HepG2 (cell line): ENCODE results near the gene DPP7.

Experiments
- EP300 ChIP-seq, 3 experiments: sonication (generic) in 1 of 3; formaldehyde crosslinking in 1 of 3; IDR thresholded peaks; 2 replicates each; pipeline versions ENCODE4 v1.5.1 to v1.6.1; 2011 to 2020; ENCODE audit warnings: low read depth in 2 of 3, low read length in 2 of 3, borderline replicate concordance in 1 of 3, improper control_type of control experiment in 1 of 3, mild to moderate bottlenecking in 1 of 3, missing genetic modification reagents in 1 of 3, moderate library complexity in 1 of 3
- EZH2 ChIP-seq: conservative IDR thresholded peaks from 2 replicates; pipeline ENCODE4 v1.6.1; 2012; ENCODE audit warnings: mild to moderate bottlenecking, low read depth, low read length, moderate library complexity
- HBP1 ChIP-seq: IDR thresholded peaks from 2 replicates; pipeline ENCODE4 v1.6.1; 2016; ENCODE audit warnings: low read depth, control low read depth
- HNRNPUL1 ChIP-seq: fragments of 200-400 bp; formaldehyde crosslinking; IDR thresholded peaks from 2 replicates; pipeline ENCODE4 v1.6.1; 2017; ENCODE audit warnings: low read depth, mild to moderate bottlenecking, low read length, moderate library complexity
- MXI1 ChIP-seq: IDR thresholded peaks from 3 replicates; pipeline ENCODE4 v1.6.1; 2012; ENCODE audit warnings: low read depth, low read length, inconsistent platforms, borderline replicate concordance
- RNF2 ChIP-seq: fragments of 450-650 bp; conservative IDR thresholded peaks from 2 replicates; pipeline ENCODE4 v1.6.1; 2016; ENCODE audit warnings: low read depth
- STAT6 ChIP-seq: sonication (generic); formaldehyde crosslinking; IDR thresholded peaks from 2 replicates; pipeline ENCODE4 v1.4.0; 2020; ENCODE audit warnings: missing genetic modification reagents, mild to moderate bottlenecking, borderline replicate concordance
- ZNF263 ChIP-seq: sonication (generic); formaldehyde crosslinking; IDR thresholded peaks from 2 replicates; pipeline ENCODE4 v1.4.0; 2020; ENCODE audit warnings: missing genetic modification reagents
- ZNF720 ChIP-seq: sonication (generic); formaldehyde crosslinking; IDR thresholded peaks from 2 replicates; pipeline ENCODE4 v1.4.0; 2020; ENCODE audit warnings: missing genetic modification reagents
- ZNF724P ChIP-seq: sonication (generic); formaldehyde crosslinking; IDR thresholded peaks from 2 replicates; pipeline ENCODE4 v1.8.0; 2022; ENCODE audit warnings: missing genetic modification reagents, borderline replicate concordance

GRCh38 chr9:137085920-137086530 is 28.5 kb downstream of the DPP7 start:
- TF ChIP-seq ZNF263 (CRISPR knock-in tag), result no peak
- no peak for TF ChIP-seq MXI1
- no peak for TF ChIP-seq EP300 (IDR thresholded peaks at IDR 0.05; ENCODE audit: low read depth in 2 of 2, low read length in 2 of 2)
- no peak for TF ChIP-seq EP300 (CRISPR knock-in tag; IDR thresholded peaks at IDR 0.05; ENCODE audit: borderline replicate concordance)
- no peak for TF ChIP-seq HNRNPUL1
- no peak for TF ChIP-seq STAT6 (CRISPR knock-in tag)
- TF ChIP-seq ZNF720 (CRISPR knock-in tag), result no peak
- TF ChIP-seq EZH2, result no peak
- TF ChIP-seq ZNF724P (CRISPR knock-in tag), result no peak
- no peak for TF ChIP-seq HBP1 (CRISPR knock-in tag)
- no peak for TF ChIP-seq RNF2
